Dedifferentiated amniotic fluid mesenchymal stem cell (primary cell): ENCODE results near the gene CELF2.

ENCODE experiments used
- DNase-seq: peaks from one replicate; pipeline ENCODE4 v3.0.0-alpha.2; 2016; ENCODE audit errors: extremely low spot score

The CELF2 gene

DNA sequence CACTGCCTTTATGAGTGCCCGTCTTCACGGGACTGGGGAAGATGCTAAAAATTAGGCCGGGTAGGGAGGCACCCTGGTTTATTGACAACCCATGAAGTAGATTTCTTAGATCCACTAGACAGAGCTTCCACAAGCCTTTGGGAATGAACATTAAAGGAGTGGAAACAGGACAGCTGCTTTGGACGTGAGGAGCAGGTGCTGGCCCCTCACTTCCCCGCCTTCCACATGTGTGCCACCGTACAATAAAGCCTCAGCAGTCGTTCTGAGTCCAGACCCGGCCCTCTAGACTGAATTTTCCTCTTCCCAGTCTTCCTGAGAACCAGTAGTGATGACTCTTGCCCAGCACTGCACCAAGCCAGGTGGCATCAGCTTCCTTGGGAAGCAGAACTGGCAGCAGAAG lies 282.4 kb downstream of the CELF2 start:
- DNase-seq, result no peak

DNA sequence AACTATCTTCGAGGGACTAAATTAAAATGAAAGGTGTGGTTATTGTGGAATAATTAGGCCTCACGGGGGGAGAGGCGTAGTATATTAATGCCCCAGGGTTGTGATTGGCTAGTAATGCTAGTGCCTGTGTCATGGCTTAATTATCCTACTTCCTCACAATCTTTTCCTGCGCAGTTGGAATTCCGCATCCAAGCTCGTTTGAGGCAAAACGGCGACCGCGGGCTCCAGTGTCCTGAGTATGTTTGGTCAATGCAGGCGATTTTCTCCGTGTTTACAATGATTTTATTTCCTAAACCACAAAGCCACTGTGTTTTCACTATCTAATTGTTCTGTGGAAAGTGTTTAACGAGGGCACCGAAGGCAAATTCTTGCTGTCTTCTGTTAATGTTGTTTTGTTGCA lies 282.9 kb downstream of the CELF2 start:
- no peak for DNase-seq

DNA sequence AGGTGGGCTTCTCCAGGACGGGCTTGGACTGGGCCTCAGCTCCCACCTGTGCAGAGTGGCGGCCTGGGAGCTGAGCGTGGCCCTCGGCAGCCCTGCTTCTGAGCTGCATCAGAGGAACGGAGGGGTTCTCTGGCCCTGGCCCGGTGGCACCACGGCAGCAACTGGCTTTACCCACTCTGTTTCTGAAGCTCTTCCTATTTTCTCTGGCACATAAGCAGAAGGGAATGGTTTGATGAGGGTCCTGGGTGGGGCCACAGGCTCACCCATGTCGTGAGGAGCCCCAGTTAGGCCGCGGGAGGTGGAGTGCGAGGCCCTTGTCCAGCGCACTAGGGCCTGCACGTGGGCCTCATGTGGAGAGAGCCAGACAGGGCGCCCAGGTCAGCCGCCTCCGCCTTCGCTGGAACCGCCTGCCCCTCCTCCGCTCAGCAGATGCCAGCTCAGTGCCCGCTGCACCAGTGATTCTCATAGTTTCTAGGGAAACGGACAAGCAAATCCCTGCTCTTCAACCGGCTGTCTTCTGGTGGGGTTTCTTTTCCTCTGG lies 284.0 kb downstream of the CELF2 start:
- no peak for DNase-seq

DNA sequence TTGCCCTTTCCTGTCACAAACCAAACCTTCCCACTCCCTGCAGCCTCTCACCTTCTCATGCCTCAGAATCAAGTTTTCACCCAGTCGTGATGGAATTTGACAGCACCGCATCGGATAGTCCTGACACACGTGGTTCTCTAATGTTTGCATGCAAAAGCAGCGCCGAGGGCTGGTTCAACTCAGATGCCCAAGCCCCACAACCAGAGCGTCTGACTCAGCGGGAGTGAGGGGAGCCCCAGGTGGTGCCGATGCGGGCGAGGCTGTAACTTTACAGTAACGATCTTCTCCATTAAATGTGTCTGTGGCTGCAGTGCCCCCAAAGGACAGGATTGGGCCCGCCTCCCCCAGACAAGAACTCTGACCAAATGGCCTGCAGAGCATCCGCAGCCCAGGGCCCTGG lies 284.5 kb downstream of the CELF2 start:
- DNase-seq, result no peak

DNA sequence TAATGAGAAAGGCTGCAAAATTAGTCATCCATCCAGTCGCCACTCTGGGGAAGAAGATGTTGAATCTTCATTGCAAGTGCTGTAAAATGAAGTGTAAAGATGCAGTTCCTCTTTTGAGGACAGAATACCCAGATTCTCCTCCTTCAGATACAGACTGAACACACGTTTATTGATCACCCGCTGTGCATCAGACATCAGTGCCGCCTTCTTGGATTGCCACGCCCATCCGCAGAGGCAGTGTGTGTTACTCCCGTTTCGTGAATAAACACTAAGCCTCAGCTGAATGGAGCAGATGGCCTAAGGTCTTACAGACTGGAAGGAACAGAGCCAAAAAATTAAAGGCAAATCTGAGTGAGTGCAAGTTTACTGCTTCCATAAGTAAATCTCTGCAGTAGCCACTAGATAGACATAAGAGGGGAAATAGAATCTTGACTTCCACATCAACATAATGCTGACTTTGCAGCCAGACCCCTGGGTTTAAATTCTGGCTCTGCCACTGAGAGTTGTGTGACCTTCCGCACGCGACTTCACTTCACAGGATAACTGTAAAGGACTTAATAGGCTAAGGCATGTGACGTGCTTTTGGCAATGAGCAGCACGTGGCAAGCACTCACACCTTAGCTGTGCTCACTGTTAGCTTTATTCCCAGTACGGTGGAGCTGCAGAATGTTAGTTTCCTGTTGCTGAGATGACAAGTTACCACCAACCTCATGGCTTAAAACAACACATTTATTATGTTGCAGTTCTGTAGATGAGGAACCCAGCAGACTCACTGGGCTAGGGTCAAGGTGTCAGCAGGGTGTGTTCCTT lies 285.9 kb downstream of the CELF2 start:
- no peak for DNase-seq

DNA sequence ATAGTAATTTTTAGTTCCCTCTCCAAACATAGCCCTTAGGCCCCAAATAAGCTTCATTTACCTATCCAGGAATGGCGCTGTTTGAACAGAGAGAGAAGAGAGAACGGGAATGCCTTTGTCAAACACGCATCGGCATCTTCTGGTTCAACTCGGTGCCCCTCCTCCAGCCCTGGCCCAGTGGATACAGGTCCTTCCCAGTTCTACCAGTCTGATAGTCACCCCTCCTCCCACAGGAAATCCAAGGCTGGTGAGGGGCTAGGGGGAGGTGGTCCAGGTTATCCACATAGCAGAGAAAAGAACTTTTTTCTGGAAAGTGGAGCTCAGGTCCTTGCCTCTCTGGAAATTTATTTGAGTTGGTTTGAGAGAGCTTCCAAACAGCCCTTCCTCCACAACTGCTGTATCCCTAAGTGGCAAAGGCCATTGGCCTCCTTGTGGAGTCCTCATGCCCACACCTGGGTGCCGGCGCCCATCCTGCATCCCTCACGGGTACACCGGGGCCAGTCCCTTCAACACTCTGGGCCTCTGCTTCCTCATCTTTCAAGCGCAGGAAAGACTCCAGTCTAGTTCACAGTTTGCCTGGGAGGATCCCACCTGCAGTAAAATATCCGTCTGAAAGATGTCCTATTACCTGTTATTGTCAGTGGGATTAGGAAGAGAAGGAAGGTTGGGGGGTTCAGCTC lies 287.4 kb downstream of the CELF2 start:
- no peak for DNase-seq

DNA sequence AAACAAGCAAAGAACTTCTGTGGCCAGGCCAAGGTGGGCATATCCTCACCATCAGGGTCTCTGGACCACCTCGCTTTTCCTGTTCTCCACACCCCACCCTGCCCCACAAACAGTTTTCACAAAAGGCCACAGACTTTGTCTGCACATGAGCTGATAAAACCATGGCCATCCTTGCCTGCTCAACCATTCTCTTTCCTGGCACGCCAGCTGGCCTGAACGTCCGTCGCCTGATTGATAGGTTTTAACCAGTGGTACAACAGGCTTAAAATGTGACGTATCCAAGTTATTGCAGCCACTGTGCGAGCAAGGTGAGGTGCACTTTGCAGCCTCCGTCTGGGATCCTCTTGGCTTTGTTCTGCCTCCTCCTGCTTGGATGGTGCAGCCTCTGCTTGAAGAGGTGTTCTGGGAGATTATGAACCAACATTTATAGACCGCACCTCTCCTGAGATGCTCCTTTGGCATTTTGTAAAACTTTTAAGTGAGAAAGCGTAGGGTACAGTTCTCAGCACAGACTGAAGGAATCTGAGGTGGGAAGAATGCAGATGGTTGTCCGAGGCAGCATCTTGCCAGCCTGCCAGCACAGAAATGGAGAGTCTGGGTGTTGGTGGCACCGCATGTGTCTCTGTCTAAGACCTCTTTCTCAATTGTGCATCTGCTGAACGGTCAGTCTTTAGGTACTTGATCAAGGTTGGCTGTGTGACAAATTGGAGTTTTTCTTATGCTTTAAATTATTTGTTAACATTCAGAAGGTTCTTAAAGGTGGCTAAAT lies 288.3 kb downstream of the CELF2 start:
- no peak for DNase-seq

DNA sequence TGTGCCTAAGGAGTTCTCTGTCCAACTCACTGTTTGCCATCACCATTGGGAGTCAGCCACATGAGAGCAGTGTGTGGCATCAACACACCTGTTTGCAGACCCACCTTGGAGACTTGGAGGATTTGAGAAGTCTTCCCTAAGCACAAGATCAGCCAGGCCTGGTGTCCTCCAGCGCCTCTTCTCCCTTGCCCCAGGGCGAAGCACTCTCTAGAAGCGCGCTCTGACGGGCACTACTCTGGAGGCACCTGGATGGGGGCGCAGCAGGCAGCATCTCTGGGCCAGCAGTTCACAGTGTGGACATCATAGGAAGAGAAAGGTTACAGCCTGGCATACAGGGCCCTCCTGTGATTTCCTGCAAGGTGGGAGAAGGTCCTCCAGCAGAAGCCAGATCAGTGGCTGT lies 289.3 kb downstream of the CELF2 start:
- DNase-seq, result no peak

DNA sequence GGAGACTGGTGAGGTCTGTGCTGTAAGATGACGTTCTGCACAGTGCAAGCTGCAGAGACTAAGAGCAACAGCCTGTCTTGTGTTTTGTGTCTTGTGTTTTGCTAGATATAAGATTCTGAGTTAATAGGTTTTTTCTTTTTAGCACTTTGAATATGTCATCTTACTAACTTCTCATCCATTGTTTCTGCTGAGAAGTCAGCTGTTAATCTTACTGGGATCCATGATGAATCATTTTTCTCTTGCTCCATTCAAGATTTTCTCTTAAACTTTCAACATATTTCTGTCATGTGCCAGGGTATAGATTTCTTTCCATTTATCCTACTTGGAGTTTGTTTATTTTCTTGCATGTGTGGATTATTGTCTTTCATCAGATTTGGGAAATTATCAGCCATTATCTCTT lies 290.3 kb downstream of the CELF2 start:
- no peak for DNase-seq

DNA sequence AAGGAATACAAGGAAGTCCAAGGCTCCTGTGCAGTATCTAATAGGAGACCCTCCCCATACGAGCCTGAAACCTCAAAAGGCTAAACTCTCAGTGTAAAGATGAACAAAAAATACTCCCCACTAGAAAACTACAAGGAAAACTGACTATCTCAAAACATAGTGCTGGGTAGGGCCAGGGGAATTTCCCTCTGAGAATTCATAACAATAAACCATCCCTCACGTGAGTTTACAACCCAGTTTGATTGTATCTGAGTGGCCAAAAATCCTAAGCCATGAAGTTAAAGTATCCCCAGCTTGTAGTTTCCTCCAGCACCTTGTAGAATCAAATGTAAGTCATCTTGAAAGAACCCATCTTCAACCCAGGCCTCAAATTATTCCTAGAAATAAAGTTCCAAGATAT lies 293.4 kb downstream of the CELF2 start:
- DNase-seq, result no peak

DNA sequence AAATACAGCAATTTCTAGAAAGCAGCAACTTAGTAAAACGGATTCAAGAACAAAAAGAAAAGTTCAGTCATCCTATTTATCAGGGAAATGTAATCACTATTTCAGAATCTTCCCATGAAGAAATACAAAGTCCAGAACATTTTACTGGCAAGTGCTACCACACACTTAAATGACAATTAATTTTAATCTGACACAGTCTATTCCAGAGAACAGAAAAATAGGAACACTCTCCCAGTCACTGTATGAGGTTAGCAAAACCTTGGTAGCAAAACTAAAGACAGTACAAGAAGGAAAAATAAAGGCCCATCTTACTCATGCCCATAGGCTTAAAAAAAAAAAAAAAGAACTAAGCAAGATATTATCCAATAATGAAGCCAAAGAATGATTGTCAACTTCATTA lies 295.8 kb downstream of the CELF2 start:
- no peak for DNase-seq

DNA sequence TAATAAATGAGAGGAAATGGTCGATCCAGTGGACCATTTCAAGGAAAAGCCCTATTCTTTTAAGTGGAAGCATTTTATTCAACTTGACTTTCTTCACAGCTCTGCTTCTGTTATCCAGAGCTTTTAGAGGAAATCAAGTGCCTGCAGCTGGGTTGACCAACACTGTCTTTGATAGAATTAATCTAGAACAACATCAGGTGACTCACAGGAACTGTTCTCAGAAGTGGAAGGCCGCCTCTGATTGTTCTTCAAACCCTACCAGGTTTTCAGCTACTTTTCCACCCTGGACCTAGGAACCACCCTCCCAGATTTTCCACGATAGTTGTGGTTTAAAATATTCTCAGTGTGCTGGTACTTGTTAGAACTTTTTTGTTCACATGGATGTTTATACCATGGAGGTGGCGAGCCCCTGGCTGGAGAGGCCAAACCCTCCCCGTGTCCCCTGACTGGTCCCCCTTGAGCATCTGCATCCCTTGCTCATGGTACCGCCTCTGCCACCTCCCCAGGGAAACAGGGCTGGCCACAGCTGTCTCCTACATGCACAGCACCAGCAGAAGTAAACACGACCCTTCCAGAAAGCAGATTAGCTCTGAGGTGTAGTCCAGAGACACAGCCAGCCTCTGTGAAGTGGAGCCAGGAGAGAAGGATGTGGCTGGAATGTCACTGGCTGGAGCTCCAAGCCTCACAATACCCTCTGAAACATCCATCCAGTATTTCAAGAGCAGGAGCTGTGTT lies 300.4 kb downstream of the CELF2 start:
- DNase-seq, result no peak

DNA sequence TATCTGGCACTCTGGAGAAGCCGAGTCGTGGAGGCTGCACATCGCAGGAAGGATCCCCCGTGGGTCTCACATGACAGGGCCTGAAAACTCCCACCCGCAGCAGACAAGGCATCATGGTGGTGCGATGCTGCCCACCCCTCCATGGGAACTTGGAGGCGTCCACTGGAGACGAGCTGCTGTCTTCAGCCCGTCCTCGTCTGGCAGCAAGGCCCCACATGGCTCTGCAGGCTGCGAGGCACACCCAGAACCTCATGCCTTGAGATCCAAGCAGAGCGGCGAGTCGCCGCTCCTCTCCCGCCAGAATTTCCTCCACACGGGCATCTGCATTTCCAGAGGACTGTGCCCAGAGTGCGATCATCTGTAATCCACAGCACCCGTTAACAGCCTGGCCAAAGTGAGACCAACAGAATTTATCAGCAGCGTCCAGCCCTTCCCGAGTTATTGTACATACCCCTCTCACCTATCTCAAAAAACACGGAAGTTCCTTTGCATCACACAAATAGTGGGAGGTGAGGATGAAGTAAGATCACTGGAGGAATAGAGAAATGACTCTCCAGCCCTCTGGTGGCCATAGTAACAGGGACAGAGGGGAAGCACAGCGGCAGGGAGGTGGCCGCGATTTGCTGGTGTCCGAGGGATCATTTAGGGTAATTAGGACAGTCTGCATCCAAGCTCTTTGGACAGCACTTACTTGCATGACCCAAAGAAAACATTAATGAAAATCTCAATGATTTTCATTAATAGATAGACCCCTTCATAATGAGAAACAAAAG lies 301.3 kb downstream of the CELF2 start:
- no peak for DNase-seq

DNA sequence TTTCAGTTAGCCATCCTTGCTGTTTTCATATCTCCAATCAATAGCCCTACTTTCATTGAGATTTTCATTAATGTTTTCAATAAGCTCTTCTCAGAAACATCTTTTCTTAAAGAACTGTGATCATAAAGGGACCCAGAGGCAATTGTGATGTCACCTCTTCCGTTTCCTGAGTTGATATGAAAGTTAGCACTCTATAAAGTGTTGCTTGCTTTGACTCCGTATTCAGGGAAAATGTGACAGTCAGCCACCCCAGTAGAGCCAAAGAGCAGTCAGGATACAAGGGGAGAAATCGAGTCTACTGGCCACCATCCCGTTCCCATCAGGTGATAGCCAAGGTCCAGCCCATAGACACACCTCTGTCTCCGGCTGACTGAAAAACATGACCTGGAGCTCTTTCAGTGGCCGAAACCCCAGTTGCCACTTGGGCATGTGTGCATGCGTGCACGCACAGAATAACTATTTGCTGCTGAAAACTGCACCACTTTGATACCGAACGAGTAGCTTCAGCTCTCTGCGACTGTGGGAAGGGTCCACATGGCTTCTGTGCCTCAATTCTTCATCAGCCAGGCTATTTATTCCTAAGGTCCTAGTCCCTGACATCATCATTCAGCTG lies 302.4 kb downstream of the CELF2 start:
- no peak for DNase-seq

DNA sequence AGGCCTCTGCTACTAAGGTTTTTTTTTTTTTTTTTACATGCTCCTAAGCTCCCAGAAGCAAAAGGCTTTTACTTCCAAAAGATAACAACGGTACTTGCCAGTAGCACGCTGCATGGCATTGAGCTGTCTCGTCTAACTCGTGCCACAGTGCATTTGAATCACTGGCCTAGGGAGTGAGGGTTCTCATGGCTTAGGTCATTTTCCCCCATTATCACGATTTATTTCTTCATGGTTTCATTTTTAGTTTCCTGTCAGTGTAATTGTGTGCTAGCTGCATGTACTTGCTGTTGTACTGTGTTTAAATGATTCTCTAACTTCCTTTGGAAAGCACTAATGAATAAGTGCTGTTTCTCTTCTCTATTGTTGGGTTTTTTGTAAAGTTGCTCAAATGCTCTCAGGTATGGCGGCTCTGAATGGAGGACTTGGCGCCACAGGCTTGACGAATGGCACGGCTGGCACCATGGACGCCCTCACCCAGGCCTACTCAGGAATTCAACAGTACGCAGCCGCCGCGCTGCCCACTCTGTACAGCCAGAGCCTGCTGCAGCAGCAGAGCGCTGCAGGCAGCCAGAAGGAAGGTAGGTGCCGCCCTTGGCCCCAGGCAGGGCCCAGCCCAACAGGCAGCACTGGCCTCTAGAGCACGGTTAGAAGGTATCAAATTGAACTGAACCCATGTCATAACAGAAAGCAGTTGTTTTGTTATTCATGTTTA lies 303.3 kb downstream of the CELF2 start:
- no peak for DNase-seq

DNA sequence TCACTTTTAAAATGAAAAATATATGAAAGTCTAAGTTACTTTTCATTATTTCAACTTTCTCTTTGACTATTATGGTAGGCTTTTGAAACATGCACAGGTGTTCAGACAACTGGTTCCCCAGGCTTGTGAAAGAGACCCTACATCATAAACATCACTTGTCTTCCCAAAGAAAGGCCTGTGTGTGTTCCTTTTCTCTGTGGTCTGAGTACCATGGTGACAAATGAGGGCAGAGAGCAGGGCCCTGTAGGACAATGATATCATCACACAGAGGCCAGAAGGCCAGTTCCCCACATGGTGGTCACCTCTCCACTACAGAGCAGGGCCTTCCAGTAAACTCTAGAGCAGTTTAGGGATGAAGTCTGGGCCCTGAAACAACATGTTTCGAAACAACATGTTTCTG lies 305.0 kb downstream of the CELF2 start:
- DNase-seq, result no peak

DNA sequence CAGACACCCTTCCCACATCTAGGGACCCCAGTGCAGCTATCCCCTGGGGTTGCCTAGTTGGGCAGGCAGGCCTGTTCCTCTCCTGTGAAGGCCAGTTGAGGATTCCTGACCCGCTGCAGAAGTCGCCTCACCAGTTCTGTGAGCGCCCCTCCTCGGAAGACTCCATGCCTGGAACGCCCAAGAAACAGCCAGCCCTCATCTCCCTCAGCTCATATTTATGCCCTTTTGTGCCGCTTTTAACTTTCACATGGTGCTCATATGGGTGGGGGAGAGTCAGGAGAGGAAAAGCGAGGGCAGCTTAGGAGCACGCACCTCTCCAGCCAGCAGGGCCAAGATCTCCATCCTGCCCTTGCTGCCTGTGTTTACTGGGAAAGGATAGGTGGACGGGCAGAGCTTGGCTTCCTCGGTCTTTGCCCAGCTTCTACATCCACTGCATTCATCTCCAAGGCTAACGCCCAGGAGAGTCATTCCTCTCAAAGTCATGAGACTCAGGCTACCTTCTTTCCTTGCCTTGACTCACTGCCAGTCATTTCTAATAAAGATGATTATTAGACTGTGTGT lies 307.2 kb downstream of the CELF2 start:
- no peak for DNase-seq

DNA sequence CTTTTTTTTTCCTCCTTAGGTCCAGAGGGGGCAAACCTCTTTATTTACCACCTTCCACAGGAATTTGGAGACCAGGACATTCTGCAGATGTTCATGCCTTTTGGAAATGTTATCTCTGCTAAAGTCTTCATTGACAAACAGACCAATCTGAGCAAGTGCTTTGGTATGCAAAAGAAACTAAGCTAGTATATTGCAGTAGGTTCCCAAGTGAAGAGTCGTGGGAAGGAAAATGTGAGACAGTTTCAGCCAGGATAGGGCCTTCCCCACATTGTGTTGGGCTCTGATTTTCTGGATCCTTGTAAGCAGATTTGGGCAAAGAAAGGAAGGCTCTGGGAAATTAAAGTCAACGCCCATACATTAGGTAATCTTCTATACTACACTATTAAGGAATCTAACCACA lies 308.1 kb downstream of the CELF2 start:
- DNase-seq, result no peak

DNA sequence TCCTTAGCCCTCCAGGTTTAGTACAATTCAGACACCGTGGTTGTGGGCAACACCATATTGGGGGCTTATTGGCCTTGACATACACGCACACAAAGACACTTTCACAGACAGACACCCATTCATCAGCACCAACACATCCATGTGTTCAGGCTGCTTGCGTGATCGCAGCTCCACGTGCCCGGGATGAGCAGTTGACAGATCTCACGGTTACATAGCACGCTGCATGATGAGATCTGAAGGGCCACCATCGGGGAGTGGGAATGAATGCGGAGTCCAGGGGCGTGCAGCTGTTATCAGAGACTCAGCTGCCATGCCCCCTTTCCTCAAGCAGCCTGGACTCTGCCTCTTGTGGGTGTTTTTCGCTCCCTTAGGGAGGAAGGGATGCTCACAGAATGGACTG lies 308.6 kb downstream of the CELF2 start:
- DNase-seq, result no peak
